G401.6 (cell line): Measurements from ENCODE around the gene WWC2.
A peak's percentile ranks its signal among the peaks of the same experiment; 100 is the strongest.
"Not testable (repeated sequence)": the region's sequence is repeated elsewhere in the genome, so short reads cannot be mapped to it uniquely, and the experiment has no call there.

ENCODE experiments used
- FAIRE-seq: peaks from 2 replicates; lab custom pipeline; 2012; peaks lifted over from hg19 to GRCh38; lab: Jason Lieb, UNC

Gene WWC2

GRCh38 chr4:183100827-183101226 lies 1.8 kb downstream of the WWC2 start:
- FAIRE-seq, result no peak

- no peak for FAIRE-seq
Observed at GRCh38 chr4:183101956-183102480, 3.0 kb downstream of the WWC2 start.

- no peak for FAIRE-seq
Observed at GRCh38 chr4:183105092-183105491, 6.0 kb downstream of the WWC2 start.

GRCh38 chr4:183106839-183107238 lies 7.8 kb downstream of the WWC2 start:
- no peak for FAIRE-seq

- FAIRE-seq, result peak; percentile 3
Observed at GRCh38 chr4:183107891-183108459, 8.9 kb downstream of the WWC2 start.

GRCh38 chr4:183110244-183110643 lies 11.2 kb downstream of the WWC2 start:
- no peak for FAIRE-seq

GRCh38 chr4:183111452-183111885 lies 12.4 kb downstream of the WWC2 start:
- FAIRE-seq, result no peak

- no peak for FAIRE-seq
Observed at GRCh38 chr4:183118141-183118540, 19.1 kb downstream of the WWC2 start.

GRCh38 chr4:183118585-183118984 lies 19.5 kb downstream of the WWC2 start:
- FAIRE-seq, result peak; percentile 84

- not testable (repeated sequence) for FAIRE-seq
Observed at GRCh38 chr4:183121660-183122059, 22.6 kb downstream of the WWC2 start.

- FAIRE-seq, result peak; percentile 48
Observed at GRCh38 chr4:183124228-183124627, 25.2 kb downstream of the WWC2 start.

GRCh38 chr4:183124865-183125264 lies 25.8 kb downstream of the WWC2 start:
- no peak for FAIRE-seq

GRCh38 chr4:183129125-183129524 lies 30.1 kb downstream of the WWC2 start:
- FAIRE-seq, result no peak

- peak; percentile 25 for FAIRE-seq
Observed at GRCh38 chr4:183129675-183130074, 30.6 kb downstream of the WWC2 start.

- FAIRE-seq, result no peak
Observed at GRCh38 chr4:183130328-183131155, 31.5 kb downstream of the WWC2 start.

- FAIRE-seq, result no peak
Observed at GRCh38 chr4:183132081-183132480, 33.0 kb downstream of the WWC2 start.

GRCh38 chr4:183132865-183133264 lies 33.8 kb downstream of the WWC2 start:
- no peak for FAIRE-seq

- FAIRE-seq, result no peak
Observed at GRCh38 chr4:183136855-183137254, 37.8 kb downstream of the WWC2 start.

GRCh38 chr4:183139058-183139750 lies 40.1 kb downstream of the WWC2 start:
- FAIRE-seq, result no peak

GRCh38 chr4:183139972-183140570 lies 41.0 kb downstream of the WWC2 start:
- FAIRE-seq, result no peak

- no peak for FAIRE-seq
Observed at GRCh38 chr4:183140911-183141320, 41.9 kb downstream of the WWC2 start.

- FAIRE-seq, result no peak
Observed at GRCh38 chr4:183141997-183142396, 42.9 kb downstream of the WWC2 start.
